GM23248 (cell line): ENCODE results near the gene L3MBTL3. TPM values are rescaled to one million over a fixed set of nuclear protein-coding genes. Genes with fewer than 3 reads are reported as not detected.
"Not testable (repeated sequence)": the region's sequence is repeated elsewhere in the genome, so short reads cannot be mapped to it uniquely, and the experiment has no call there.

Experiments
- DNase-seq: peaks from one replicate; pipeline ENCODE4 v3.0.0-alpha.2; 2015
- H2AFZ ChIP-seq: fragments of 200-600 bp; sonication (generic); 2 replicates; pipeline ENCODE4 v1.6.1; 2016; ENCODE audit warnings: antibody characterized with exemption
- H3F3A ChIP-seq: fragments of 200-600 bp; sonication (generic); 2 replicates; pipeline ENCODE4 v1.6.1; 2016; ENCODE audit warnings: mild to moderate bottlenecking, antibody characterized with exemption, mixed run types; ENCODE audit not compliant: insufficient read depth
- H3K27ac ChIP-seq: fragments of 200-600 bp; sonication (generic); 2 replicates; pipeline ENCODE4 v1.5.1; 2016; ENCODE audit warnings: mild to moderate bottlenecking
- H3K27me3 ChIP-seq: fragments of 200-600 bp; sonication (generic); replicated peaks from 2 replicates; pipeline ENCODE4 v1.6.1; 2016; ENCODE audit warnings: mild to moderate bottlenecking; ENCODE audit not compliant: insufficient read depth
- H3K36me3 ChIP-seq: fragments of 200-600 bp; sonication (generic); 2 replicates; pipeline ENCODE4 v1.6.1; 2016; ENCODE audit warnings: low read depth, mild to moderate bottlenecking
- H3K4me1 ChIP-seq: fragments of 200-600 bp; sonication (generic); 2 replicates; pipeline ENCODE4 v1.6.1; 2016; ENCODE audit warnings: mild to moderate bottlenecking; ENCODE audit not compliant: insufficient read depth
- H3K4me2 ChIP-seq: fragments of 200-600 bp; sonication (generic); one replicate; pipeline ENCODE4 v1.6.1; 2016; ENCODE audit warnings: mild to moderate bottlenecking; ENCODE audit not compliant: unreplicated experiment
- H3K4me3 ChIP-seq: fragments of 200-600 bp; sonication (generic); 2 replicates; pipeline ENCODE4 v1.5.1; 2016; ENCODE audit warnings: mild to moderate bottlenecking
- H3K79me2 ChIP-seq: fragments of 200-600 bp; sonication (generic); 2 replicates; pipeline ENCODE4 v1.6.1; 2016; ENCODE audit warnings: mild to moderate bottlenecking; ENCODE audit not compliant: insufficient read depth
- H3K9ac ChIP-seq: fragments of 200-600 bp; sonication (generic); 2 replicates; pipeline ENCODE4 v1.6.1; 2016; ENCODE audit warnings: mild to moderate bottlenecking
- H3K9me2 ChIP-seq: fragments of 200-600 bp; sonication (generic); 2 replicates; pipeline ENCODE4 v1.6.1; 2016; ENCODE audit warnings: mixed run types, mild to moderate bottlenecking, moderate library complexity; ENCODE audit not compliant: insufficient read depth
- H3K9me3 ChIP-seq: fragments of 200-600 bp; sonication (generic); one replicate; pipeline ENCODE4 v1.6.1; 2017; ENCODE audit warnings: low read depth
- H4K20me1 ChIP-seq: fragments of 200-600 bp; sonication (generic); 2 replicates; pipeline ENCODE4 v1.6.0; 2016; ENCODE audit not compliant: insufficient read depth
- EZH2 ChIP-seq: fragments of 200-600 bp; sonication (generic); IDR thresholded peaks from 2 replicates; pipeline ENCODE4 v1.6.1; 2018; ENCODE audit warnings: antibody characterized with exemption, mild to moderate bottlenecking; ENCODE audit not compliant: insufficient read depth, poor library complexity, severe bottlenecking
- EZH2phosphoT487 ChIP-seq: fragments of 200-600 bp; sonication (generic); IDR thresholded peaks from 2 replicates; pipeline ENCODE4 v1.6.1; 2018; ENCODE audit warnings: antibody characterized with exemption, moderate library complexity, mild to moderate bottlenecking, low read depth; ENCODE audit not compliant: insufficient read depth
- WGBS, 2 experiments: methylation state at CpG; one replicate each; pipeline ENCODE4 v1.1.6; 2015 to 2017; ENCODE audit warnings: low lambda C conversion rate in 2 of 2, low coverage in 1 of 2; ENCODE audit errors: missing lambda C conversion rate in 2 of 2; 5-methylcytosine and 5-hydroxymethylcytosine counted together
- in situ Hi-C: fragments of 300-500 bp; cut with MboI; formaldehyde crosslinking; loops from 2 replicates; pipeline ENCODE4 v1.15.0; 2020
- polyA plus RNA-seq: library from polyadenylated mRNA; unstranded; fragments of >200 nt; fragmentation: Nextera tagmentation; extraction: Ambion mirVana; gene quantifications from 2 replicates; pipeline ENCODE4 v1.2.1, GENCODE V29; 2016
- total RNA-seq: library from RNA; depleted of rRNA; stranded (reverse); fragments of >200 nt; shearing (Covaris generic); gene quantifications from 2 replicates; pipeline ENCODE4 v1.2.3, GENCODE V29; 2014

Gene L3MBTL3
- total and polyA plus RNA-seq, 2 experiments from 2014 or later: 3.3 to 4.3 TPM

GRCh38 chr6:130115036-130115435 lies 96.7 kb downstream of the L3MBTL3 start:
- Histone ChIP-seq H3K9me3 (no peaks in the 10 kb centered on the region), H3K79me2 (no peaks in the 10 kb centered on the region), H4K20me1 (no peaks in the 10 kb centered on the region), H3K9ac (no peak overlapping the region), H3F3A (no peaks in the 10 kb centered on the region), H2AFZ (no peak overlapping the region), H3K27me3 (no peaks in the 10 kb centered on the region), H3K36me3 (no peaks in the 10 kb centered on the region), H3K9me2 (no peaks in the 10 kb centered on the region), H3K4me3 (no peak overlapping the region), H3K27ac (no peak overlapping the region), H3K4me2 (no peak overlapping the region), H3K4me1 (no peaks in the 10 kb centered on the region)
- 94 to 99% methylated on average over 6 of the region's 6 CpGs for WGBS, 2 experiments
- TF ChIP-seq EZH2phosphoT487 (no peak), EZH2 (no peak)
- in situ Hi-C loops: no loop called here
- no peak for DNase-seq

- no peak for DNase-seq
- in situ Hi-C loops: no loop called here
- no peak overlapping the region for H3K9ac ChIP-seq
- 87% methylated on average over 4 of the region's 4 CpGs for WGBS, 2 experiments
- no peaks in the 10 kb centered on the region for H3F3A ChIP-seq
- H3K9me2 ChIP-seq: no peaks in the 10 kb centered on the region
- no peak overlapping the region for H3K27ac ChIP-seq
- H4K20me1 ChIP-seq: no peaks in the 10 kb centered on the region
- TF ChIP-seq EZH2 (no peak), EZH2phosphoT487 (no peak)
- H3K9me3 ChIP-seq: no peaks in the 10 kb centered on the region
- H3K79me2 ChIP-seq: no peaks in the 10 kb centered on the region
- H3K4me2 ChIP-seq: no peak overlapping the region
- H3K4me3 ChIP-seq: no peak overlapping the region
- H3K4me1 ChIP-seq: no peaks in the 10 kb centered on the region
- H2AFZ ChIP-seq: no peak overlapping the region
- H3K36me3 ChIP-seq: no peaks in the 10 kb centered on the region
- H3K27me3 ChIP-seq: no peaks in the 10 kb centered on the region
These were observed 97.9 kb downstream of the L3MBTL3 start for GRCh38 chr6:130116273-130116672.

DNA sequence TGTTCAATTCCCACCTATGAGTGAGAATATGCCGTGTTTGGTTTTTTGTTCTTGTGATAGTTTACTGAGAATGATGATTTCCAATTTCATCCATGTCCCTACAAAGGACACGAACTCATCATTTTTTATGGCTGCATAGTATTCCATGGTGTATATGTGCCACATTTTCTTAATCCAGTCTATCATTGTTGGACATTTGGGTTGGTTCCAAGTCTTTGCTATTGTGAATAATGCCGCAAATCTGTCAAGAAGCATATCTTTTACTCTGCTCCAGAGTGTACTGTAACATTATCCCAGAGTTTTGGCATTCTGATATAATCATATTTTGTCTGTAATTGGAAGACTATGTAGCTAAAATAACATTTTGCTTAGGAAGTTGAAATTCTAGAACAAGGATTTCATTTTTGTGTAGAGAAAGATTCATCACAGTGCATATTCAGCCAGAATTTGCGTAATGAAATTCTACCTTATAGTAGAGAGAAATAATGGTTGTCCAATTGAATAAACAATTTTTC lies 98.9 kb downstream of the L3MBTL3 start:
- H3F3A ChIP-seq, in situ Hi-C loops, H2AFZ ChIP-seq, H3K4me2 ChIP-seq, H3K79me2 ChIP-seq, H4K20me1 ChIP-seq, H3K9ac ChIP-seq, H3K9me3 ChIP-seq, H3K4me1 ChIP-seq, H3K4me3 ChIP-seq, H3K27ac ChIP-seq, H3K27me3 ChIP-seq, H3K9me2 ChIP-seq, DNase-seq, H3K36me3 ChIP-seq: not testable (repeated sequence)
- 93 to 100% methylated on average over 2 of the region's 4 CpGs for WGBS, 2 experiments

GRCh38 chr6:130118236-130118635 lies 99.9 kb downstream of the L3MBTL3 start:
- H3K9ac ChIP-seq: no peak overlapping the region
- no peak for DNase-seq
- H4K20me1 ChIP-seq: no peaks in the 10 kb centered on the region
- no peaks in the 10 kb centered on the region for H3K27me3 ChIP-seq
- WGBS, 2 experiments: 42 to 43% methylated on average over 6 of the region's 6 CpGs
- in situ Hi-C loops: no loop called here
- H3K27ac ChIP-seq: no peak overlapping the region
- no peaks in the 10 kb centered on the region for H3F3A ChIP-seq
- H3K79me2 ChIP-seq: no peaks in the 10 kb centered on the region
- no peaks in the 10 kb centered on the region for H3K9me3 ChIP-seq
- no peak overlapping the region for H3K4me2 ChIP-seq
- TF ChIP-seq EZH2phosphoT487 (no peak), EZH2 (no peak)
- H2AFZ ChIP-seq: no peak overlapping the region
- H3K4me1 ChIP-seq: no peaks in the 10 kb centered on the region
- no peak overlapping the region for H3K4me3 ChIP-seq
- no peaks in the 10 kb centered on the region for H3K9me2 ChIP-seq
- no peaks in the 10 kb centered on the region for H3K36me3 ChIP-seq

- DNase-seq: no peak
- in situ Hi-C loops: no loop called here
These were observed 100.8 kb downstream of the L3MBTL3 start for GRCh38 chr6:130119211-130119610.

More at GRCh38 chr6:130119211-130119610, 100.8 kb downstream of the L3MBTL3 start:
- H3K79me2 ChIP-seq: no peaks in the 10 kb centered on the region
- TF ChIP-seq EZH2: no peak
- TF ChIP-seq EZH2phosphoT487: no peak
- H3K4me3 ChIP-seq: no peak overlapping the region
- H2AFZ ChIP-seq: no peak overlapping the region
- H3K4me1 ChIP-seq: no peaks in the 10 kb centered on the region
- WGBS, 2 experiments: 89 to 93% methylated on average over 1 of the region's 1 CpG
- no peak overlapping the region for H3K9ac ChIP-seq
- H3K27ac ChIP-seq: no peak overlapping the region
- no peak overlapping the region for H3K4me2 ChIP-seq
- no peaks in the 10 kb centered on the region for H3K9me2 ChIP-seq
- no peaks in the 10 kb centered on the region for H3F3A ChIP-seq
- H3K9me3 ChIP-seq: no peaks in the 10 kb centered on the region
- H3K36me3 ChIP-seq: no peaks in the 10 kb centered on the region
- no peaks in the 10 kb centered on the region for H4K20me1 ChIP-seq
- H3K27me3 ChIP-seq: no peaks in the 10 kb centered on the region
